HG03439 (cell line): ENCODE results near the gene TRAPPC10.
"Not testable (repeated sequence)": the region's sequence is repeated elsewhere in the genome, so short reads cannot be mapped to it uniquely, and the experiment has no call there.

Source experiments
- ATAC-seq: cut with Tn5 transposase; IDR thresholded peaks from one replicate; pipeline ENCODE4 v1.9.1; 2021; ENCODE audit warnings: mild to moderate bottlenecking, moderate library complexity; ENCODE audit not compliant: unreplicated experiment

TRAPPC10 gene

DNA sequence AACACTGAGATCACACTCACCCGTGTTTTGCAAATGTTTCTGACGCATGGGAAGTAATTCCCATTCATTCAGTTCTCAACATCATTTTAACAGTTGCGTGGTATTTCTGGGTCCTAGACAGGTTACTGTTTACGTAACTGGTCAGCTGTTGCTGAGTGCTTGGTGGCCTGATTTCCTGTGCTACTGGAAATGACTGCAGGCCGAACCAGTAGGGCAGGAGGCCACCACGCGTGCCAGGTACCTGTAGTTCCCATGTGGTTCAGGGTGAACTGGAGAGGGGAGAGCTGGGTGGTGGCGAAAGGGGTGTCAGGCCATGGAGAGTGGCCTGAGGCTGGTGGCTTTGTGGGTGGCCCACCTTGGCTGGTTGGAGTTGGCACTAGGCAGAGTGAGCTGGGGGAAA is 122.6 kb downstream of the TRAPPC10 start:
- not testable (repeated sequence) for ATAC-seq

DNA sequence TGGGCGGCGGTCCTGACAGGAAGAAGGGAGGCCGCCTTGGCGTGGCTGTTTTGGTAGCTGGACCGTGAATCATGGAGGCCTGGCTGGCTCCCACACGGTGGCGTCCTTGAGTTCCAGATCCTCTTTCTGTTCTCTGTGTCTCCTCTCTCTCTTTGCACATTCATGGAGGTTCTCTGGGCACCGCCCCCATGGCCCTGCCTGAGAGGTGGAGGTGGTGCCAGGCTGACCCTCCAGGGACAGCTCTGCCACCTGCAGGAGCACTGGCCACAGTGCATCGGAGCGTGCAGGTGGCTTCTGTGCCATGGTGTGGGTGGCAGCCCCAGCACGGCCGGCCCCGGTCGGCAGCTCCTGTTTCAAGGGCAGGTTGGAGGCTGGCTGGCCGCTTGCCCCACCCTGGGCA is 125.9 kb downstream of the TRAPPC10 start:
- peak; percentile 34 for ATAC-seq

DNA sequence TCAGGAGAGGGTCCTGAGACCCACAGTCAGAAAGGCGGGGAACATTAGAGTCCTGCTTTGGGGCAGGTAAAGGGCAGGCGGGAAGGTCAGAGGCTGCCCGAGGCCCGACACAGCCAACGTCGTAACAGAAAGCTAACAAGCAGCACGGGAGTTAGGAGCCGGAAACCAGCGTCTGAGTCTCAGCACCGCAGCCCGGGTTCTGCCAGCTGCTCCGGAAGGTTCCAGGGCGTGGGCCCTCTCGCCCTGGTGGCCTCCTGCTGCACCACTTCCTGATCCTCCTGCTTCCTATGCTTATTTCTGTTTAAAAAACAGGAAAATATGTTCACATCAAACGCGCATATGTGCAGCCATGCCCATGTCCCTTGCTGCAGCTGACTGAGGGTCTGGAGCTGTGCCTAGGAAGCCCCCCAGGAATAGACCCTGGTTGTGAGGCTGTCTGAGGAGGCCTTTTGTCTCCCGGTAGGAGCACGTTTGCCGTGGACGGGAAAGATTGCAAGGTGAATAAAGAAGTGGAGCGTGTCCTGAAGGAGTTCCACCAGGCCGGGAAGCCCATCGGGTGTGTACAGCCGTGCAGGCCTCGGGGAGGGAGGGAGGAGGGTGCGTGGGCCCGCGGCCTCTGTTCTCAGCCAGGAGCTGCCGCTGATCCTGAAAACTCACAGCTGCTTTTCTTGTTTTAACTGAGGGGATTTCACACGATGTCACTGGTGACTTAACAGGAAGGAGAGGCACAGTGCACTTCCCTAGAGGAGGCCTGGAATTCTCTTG is 127.9 kb downstream of the TRAPPC10 start:
- ATAC-seq, result not testable (repeated sequence)

DNA sequence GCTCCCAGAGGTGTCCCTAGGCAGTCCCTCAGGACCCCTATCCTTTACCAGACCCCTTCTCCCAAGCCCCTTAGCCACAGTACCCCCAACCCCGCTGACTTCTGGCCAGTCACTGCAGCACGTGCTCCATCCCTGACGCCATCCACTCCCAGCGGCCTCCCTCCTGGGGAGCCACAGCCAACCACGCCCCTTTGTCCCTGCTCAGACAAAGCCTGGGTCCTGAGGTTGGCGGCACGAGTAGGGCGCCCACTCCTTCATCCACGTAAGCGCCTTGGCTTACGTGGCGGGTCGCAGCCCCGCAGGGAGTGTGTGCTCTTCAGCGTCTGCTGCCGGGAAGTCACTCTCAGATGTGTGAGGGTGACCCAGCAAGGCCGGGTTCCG is 128.4 kb downstream of the TRAPPC10 start:
- ATAC-seq, result not testable (repeated sequence)

DNA sequence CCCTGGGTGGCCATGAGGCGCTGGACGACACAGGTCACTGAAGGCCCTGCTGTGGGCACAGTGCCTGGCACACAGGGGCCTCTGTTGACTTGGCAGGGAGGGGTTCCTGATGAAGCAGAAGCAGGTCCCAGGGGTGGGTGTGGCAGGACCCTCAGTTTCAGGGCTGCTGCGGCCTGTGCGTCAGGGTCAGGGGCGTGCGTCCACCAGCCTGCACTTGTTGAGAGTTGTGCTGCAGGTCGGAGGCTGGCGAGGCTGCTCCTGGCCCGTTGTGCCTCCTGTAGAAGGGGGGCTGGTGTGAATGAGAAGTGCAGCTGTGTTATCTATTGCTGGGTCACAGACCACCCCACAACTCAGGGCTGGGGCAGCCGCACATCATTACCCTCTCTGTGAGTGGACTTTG is 130.4 kb downstream of the TRAPPC10 start:
- not testable (repeated sequence) for ATAC-seq

DNA sequence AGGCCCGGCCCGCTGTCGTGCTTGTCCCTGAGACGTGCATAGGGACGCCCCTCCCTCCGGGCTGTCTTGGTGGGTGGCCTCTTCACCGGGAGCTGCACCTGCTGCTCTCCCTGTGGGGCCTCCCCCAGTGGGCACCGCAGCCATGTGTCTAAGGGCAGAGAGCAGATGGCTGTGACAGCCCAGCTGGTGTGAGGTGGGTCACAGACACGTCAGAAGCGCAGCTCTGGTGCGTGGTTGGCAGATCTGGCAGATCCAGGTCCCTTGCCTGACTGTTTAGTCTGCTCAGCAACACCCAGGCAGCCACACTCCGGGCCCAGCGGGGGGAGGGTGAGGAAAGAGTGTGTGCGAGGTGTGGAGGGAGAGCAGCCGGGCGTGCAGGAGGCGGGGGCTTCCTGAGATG is 131.3 kb downstream of the TRAPPC10 start:
- ATAC-seq, result peak; percentile 36

DNA sequence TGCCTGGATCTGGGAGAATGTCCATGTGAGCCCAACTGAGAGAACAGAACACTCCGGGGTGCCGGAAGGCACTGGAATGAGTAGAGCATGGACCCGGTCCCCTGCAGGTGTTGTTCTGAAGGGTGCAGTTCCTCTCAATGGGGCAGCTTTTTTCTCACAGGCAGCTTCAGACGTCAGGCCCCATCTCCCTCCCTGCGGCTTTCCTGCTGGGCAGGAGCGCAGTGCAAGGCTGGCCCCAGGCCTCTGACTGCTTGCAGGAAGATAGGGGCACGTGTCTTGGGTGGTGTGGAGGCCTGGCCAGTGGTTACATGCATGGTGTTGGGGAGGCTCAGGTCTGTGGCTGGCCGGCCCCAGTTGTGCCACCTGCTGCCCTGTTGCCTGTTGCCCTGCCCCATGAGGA is 131.9 kb downstream of the TRAPPC10 start:
- not testable (repeated sequence) for ATAC-seq

DNA sequence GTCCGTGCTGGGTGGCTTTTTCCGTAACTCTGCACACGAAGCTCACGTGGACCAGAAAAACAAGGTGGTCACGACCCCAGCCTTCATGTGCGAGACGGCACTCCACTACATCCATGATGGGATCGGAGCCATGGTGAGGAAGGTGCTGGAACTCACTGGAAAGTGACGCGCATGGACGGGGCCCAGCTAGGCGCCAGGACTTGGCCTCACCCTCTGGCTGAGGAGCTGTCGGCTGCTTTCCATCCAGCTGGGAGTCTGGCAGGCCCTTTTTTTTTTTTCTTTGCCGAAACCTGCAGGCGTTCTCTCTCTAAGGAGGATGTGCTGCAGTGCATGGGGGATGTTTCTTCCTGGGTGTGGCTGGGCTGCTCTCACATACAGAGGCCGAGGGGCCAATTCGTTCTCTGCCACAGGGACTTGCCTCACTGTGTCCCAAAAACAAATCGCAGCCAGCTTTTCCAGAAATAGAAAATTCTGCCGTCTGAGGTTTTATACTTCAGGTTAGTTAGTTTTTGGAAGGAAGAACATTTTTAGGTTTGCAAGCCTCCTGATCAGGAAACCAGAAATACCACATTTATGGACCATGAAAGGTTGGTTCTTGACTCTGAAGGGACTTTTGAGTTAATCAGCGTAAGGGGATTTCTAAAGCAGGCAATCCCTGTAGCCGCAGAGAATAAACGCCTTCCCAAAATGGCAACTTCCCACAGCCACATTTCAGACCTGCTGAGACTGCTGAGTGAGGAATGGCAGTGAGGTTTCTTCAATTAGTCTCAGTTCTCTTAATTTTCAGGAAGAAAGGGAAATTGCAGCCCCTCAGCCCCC is 132.9 kb downstream of the TRAPPC10 start:
- not testable (repeated sequence) for ATAC-seq

DNA sequence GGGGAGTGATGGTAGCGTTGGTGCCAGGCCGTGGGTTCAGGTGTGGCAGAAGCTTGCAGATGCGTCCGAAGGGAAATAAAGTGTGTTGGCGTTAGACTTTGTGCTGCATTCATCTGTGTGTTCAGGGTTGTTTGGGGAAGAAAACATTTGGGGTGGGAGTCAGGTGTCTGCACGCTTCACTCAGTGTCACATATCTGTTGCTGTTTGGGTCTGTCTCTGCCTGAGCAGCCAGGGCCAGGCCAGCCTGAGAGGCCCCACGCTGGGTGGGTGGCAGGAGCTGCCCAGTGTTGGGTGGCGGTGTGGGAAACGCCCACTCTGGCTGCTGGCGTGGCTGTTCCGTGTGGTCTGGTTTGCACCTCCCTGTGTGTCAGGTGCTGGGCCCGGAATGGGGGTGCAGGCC is 133.5 kb downstream of the TRAPPC10 start:
- not testable (repeated sequence) for ATAC-seq

DNA sequence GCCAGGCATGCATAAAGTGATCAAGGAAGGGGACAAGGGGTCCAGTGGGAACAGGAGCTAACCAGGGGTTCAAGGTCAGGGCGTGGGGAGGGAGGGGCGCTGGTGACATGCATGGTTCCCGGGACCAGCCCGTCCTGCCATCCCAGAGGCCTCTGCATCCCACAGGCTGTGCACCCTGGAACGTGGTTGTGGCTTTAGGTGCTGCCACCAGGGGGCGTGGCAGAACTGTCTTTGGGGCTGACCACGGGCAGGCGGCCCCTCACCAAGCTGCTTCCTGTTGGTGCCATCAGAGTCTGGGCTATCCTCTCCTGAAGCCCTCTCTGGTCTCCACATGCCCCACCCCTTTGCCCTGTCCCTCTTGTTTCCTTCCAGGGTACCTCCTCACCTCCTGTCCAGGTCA is 135.0 kb downstream of the TRAPPC10 start:
- not testable (repeated sequence) for ATAC-seq

DNA sequence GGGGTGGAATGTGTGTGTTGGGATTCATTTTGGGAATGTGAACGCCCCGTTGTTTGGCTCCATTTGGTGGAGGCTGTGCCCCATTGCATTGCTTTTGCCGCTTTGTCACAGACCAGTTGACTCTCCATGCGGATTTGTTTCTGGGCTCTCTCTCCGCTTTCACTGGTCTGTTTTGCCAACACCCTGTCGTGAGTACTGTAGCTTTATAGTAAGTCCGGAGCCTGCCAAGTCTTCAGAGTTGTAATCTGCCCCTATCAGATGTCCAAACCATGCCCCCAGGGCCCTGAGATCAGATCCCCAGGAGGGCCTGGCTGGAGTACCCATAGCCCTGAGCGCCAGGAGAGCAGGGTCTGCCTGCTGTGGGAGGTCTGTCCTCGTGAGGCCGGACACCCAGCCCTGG is 138.1 kb downstream of the TRAPPC10 start:
- not testable (repeated sequence) for ATAC-seq

DNA sequence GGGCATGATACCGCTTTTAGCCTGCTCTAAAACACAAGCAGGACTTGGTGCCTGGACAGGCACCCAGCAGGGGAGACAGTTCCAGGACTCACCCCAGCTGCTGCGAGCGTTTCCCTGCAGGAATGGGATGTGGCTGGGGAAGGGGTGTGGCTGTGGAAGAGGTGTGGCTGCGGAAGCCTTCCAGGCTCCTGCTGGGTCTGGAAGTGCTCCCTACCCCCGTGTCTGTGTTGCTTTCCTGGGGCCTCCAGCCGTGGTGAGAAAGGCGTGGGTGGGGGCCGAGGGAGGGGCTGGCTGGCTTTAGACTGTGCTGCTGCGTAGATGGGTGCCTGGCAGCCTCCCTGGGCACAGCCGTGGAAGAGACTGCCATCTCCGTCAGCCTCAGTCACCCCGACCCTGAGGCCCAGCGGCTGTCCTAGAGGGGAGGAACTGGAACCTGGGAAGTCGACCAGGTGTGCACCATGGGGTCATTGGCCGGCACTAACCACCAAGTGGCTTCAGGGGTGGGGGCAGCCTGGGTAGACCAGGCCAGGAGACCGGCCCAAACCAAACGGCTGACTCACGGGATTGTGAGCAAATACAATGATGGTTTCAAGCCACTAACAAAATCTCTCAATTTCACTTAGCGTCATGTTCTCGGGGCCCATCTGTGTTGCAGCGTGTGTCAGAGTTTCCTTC is 141.2 kb downstream of the TRAPPC10 start:
- ATAC-seq, result not testable (repeated sequence)

DNA sequence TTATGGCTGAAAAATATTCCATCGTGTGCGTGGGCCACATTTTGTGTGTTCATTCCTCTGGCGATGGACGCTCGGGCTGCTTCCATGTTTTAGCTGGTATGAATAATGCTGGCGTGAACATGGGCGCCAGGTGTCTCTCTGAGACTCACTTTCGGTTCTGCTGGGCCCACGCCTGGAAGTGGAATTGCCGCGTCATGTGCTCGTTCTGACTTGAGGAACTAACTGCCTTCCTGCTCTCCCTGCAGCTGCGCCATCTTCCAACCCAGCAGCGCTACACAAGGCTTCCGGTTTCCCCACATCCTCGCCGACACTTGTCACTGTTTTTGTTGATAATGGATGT is 141.8 kb downstream of the TRAPPC10 start:
- ATAC-seq, result not testable (repeated sequence)

DNA sequence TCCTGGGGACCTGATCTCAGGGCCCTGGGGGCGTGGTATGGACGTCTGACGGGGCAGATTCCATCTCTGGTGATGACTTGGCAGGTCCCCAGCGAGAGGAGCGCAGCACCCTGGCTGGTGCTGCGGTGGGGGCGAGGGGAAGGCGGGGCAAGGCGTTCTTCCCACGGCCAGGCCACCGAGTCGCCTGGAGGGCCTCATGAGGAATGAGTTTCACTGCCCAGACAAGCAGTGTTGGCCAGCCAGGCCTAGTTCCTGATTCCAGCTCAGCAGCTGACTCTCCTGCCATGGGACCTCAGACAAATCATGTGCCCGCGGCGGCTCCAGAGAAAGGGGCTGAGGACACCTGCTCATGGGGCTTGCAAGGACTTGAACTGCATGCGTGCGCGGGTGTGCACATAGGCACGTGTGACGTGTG is 142.7 kb downstream of the TRAPPC10 start:
- peak; percentile 38 for ATAC-seq

DNA sequence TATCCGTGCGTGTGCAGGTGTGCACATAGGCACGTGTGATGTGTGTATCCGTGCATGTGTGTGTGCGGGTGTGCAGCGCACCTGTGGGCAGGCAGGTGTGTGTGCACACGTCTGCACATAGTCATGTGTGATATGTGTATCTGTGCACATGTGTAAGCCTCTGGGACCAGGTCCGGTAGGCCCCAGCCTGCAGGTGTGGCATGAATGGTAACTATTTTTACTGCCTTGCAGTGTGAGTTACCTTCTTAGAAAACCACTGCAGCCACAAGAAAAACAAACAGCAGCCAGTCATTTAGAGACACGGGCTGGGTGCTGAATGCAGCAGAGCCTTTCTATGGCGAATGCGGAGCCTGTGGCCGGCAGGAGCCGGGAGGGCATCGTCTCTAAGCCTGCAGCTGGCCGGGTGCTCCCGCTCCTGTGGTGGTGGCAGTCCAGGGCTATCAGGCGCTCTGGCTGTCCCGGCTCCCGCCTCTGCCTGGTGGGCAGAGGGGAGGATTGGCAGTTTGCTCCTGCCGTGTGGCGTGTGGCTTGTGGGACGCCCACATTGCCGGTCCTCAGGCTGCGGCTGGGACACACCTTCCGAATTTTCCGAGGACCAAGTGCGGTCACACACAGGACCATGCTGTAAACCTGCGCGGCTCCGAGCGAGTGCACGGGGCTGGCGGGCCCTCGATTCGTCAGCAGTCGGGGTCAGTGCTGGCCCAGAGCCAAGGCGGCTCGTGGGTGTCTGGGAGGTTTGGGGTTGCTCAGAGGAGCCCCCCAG is 143.3 kb downstream of the TRAPPC10 start:
- ATAC-seq, result peak; percentile 42

DNA sequence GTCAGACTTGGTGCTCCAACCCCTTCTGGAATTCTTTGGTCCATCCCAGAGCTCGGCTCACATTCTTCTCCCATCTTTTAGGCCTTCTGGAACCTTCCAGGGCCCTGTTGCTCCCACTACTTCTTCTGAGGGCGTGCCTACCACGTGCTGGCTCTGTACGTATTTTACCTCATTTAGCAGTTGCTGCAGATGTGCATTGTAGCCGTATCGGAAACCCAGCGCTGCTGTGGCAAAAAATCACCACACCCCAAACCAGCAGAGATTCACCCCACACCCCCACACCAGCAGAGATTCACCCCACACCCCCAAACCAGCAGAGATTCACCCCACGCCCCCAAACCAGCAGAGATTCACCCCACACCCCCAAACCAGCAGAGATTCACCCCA is 143.9 kb downstream of the TRAPPC10 start:
- not testable (repeated sequence) for ATAC-seq
